SIG-M5 treated with dmso at 0.1 percent for 504 hours (cell line): ENCODE results near the gene SAMHD1.
"Not testable (repeated sequence)": the region's sequence is repeated elsewhere in the genome, so short reads cannot be mapped to it uniquely, and the experiment has no call there.

Source experiments
- DNase-seq: peaks from one replicate; lab custom pipeline; 2025; ENCODE audit not compliant: unreplicated experiment; lab: John Stamatoyannopoulos, UW

Gene SAMHD1

GRCh38 chr20:36956674-36957073 is 5.2 kb upstream of the SAMHD1 start:
- no peak for DNase-seq

DNA sequence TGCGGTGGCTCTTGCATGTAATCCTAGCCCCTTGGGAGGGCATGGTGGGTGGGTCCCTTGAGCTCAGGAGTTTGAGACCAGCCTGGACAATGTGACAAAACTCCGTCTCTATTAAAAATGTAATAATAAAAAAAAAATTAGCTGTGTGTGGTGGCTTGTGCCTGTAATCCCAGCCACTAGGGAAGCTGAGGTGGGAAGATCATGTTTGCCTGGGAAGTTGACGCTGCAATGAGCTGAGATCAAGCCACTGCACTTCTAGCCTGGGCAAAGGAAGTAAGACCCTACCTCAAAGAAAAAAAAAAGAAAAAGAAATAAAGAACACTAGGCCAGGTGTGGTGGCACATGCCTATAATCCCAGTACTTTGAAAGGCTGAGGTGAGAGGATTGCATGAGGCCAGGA is 4.5 kb upstream of the SAMHD1 start:
- no peak for DNase-seq

GRCh38 chr20:36951979-36952738 is 651 bp upstream of the SAMHD1 start:
- DNase-seq: no peak

DNA sequence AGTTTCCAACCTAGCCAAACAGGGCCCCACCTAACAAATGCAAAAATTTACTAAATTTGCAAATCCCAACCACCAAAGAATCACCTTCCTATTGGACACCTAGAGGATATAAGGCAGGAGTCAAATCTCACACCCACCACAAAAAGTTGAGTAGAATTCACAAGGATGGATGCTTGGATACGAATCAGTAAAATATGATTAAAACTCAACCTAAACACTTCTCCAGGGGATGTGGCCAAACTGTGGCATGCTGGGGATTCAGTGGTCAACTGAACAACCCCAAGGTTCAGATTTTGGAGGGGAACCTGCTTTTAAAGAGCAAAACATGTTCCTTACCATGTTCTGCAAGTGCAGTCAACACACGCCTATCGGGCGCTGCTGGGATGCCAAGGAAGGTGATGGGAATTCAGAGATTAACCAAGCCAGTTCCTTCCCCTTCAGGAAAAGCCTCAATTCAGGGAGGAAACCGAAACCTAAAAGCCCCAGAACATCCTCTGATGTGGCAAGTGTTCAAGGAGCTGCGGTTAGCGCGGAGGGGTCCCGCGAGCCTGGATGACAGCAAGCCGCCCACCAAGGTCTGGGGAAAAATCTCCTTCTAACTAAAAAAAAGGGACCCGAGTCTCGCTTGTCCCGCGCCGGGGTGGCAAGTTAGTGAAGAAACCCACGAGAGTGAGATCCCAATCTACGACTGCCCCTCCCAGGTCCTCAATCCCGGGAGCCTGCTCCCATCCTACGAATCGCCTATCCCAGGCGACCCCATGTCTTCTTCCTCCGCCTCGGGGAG is 902 bp downstream of the SAMHD1 start:
- DNase-seq: peak; percentile 75

- no peak for DNase-seq
These were observed 10.1 kb downstream of the SAMHD1 start for GRCh38 chr20:36941401-36941835.

DNA sequence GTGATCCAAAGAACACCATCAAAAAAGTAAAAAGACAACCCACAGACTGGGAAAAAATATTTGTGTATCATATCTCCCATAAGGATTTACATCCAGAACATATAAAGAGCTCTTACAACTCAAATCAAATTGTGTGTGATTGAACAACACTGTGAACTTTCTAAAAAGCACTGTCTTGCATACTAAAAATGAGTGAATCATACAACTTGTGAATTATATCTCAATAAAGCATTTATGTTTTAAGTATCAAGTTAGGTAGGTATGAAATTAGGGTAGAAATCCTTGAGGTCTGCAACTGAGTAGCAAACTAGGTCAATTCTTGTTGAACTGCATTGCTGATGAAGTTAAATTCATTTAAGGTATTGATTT is 14.1 kb downstream of the SAMHD1 start:
- no peak for DNase-seq

- peak; percentile 38 for DNase-seq
These were observed 14.6 kb downstream of the SAMHD1 start for GRCh38 chr20:36936761-36937401.

GRCh38 chr20:36936341-36936740 is 15.2 kb downstream of the SAMHD1 start:
- DNase-seq: no peak

- DNase-seq: not testable (repeated sequence)
These were observed 17.9 kb downstream of the SAMHD1 start for GRCh38 chr20:36933571-36933970.

DNA sequence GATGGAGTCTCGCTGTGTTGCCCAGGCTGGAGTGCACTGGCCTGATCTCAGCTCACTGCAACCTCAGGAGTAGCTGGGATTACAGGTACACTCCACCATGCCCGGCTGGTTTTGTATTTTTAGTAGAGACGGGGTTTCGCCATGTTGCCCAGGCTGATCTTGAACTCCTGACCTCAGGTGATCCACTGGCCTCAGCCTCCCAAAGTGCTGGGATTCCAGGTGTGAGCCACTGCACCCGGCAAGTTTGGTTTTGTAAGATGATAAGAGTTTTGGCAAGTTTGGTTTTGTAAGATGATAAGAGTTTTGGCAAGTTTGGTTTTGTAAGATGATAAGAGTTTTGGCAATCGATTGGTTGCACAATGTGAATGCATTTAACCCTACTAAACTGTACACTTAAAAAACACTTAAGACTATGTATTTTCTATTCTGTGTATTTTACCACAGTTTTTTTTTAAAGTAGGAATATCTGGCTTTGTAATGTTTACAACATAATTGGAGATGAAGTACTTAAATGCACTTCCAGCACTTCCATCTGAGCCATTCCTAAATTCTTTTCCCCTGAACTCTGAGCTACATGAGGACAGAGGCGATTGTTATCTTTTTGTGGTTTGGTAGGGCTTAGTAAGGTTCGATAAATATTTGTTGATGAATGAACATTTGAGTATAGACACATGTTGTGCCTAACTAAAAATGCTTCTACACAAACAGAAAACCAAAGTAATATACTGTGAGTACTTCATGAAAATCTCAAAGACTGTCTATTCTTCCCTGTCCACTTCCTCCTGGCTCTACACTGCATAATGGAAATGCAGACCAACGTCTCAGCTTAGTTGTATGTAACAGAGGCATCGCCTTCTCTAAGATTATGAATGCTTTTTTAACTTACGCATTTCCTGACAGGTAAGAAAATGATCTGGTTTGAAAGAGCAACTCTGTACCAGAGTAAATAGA is 18.8 kb downstream of the SAMHD1 start:
- no peak for DNase-seq

GRCh38 chr20:36932067-36932466 is 19.4 kb downstream of the SAMHD1 start:
- DNase-seq: not testable (repeated sequence)

DNA sequence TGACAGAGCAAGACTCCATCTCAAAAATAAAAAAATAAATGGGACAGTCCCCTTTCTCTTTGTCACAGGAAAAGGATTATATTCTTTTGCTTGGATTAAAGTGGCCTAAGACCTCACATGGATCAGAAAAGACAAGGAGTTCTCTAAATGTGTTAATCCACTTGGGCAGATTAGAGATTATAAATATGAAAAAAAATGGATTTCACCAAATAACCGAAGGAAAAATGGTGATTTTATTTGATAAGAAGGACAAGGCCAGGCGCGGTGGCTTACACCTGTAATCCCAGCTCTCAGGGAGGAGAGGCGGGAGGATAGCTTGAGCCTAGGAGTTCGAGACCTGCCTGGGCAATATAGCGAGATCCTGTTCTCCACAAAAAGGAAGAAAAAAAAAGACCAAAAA is 21.8 kb downstream of the SAMHD1 start:
- DNase-seq: no peak

- DNase-seq: no peak
These were observed 22.2 kb downstream of the SAMHD1 start for GRCh38 chr20:36929290-36929689.

- no peak for DNase-seq
These were observed 23.8 kb downstream of the SAMHD1 start for GRCh38 chr20:36927704-36928103.

GRCh38 chr20:36926653-36927200 is 24.8 kb downstream of the SAMHD1 start:
- no peak for DNase-seq

- DNase-seq: no peak
These were observed 26.3 kb downstream of the SAMHD1 start for GRCh38 chr20:36925234-36925633.

DNA sequence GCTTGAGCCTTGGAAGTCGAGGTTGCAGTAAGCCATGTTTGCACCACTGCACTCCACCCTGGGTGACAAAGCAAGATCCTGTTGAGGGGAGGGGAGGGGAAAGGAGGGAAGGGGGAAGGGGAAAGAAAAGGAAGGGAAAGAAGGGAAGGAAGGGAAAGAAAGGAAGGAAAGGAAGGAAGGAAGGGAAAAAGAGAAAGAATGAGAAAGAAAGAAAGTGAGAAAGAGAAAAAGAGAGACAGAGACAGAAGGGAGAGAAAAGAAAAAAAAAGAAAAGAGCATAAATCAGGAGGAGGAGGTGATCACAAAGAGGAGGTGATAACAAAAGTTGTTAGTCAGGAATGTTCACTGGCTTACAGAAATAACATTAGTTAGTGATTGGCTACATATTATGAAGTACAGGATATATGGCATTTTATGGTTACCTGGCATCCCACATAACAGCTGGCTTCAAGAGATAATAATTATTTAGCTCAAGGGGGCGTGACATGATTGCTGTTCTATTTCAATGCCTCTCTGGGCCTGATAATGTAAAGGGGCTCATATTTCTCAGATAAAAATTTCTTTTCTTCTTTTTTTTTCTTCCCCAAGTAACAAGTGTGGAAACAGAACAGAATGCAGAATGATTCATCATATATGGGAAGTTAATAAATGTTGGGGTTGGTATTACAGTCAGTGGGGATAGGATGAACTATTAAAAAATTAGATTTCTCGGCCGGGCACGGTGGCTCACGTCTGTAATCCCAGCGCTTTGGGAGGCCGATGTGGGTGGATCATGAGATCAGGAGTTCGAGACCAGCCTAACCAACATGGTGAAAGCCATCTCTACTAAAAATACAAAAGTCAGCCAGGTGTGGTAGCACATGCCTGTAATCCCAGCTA is 27.1 kb downstream of the SAMHD1 start:
- no peak for DNase-seq

DNA sequence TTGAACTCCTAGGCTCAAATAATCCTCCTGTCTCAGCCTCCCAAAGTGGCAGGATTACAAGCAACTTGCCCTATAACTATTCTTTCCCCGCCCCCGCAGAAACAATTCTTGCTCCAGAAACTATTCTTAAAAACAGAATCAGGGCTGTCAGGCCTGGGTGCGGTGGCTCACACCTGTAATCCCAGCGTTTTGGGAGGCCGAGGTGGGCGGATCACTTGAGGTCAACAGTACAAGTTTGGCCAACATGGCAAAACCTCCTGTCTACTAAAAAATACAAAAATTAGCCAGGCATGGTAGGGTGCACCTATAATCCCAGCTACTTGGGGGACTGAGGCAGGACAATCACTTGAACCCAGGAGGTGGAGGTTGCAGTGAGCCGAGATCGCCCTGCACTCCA is 31.2 kb downstream of the SAMHD1 start:
- no peak for DNase-seq

DNA sequence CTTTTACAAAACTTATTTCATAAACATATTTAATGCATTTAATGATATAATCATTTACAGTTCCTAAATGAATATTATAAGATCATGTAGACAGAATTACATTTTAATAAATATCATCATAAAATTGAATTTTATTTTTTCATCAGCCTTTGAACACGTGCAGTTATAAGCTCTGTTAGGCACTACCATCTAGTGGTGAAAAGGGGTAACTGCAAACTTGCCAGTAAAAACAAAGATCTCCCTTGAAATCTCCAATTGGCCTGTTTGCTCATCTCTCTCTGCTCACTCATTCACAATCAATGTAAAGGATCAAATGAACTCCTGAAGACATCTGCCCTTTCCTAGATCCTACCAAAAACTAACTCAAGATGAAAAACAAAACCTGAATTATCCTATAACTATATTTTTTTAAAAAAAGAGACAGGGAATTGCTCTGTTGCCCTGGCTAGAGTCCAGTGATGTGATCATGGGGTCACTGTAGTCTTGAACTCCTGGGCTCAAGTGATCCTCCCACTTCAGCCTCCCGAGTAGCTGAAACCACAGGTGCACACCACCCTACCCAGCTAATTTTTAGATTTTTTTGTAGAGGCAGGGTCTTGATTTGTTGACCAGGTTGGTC is 31.7 kb downstream of the SAMHD1 start:
- DNase-seq: peak; percentile 70
